HG02884 (cell line): ENCODE data around the gene STK16.
"Not testable (repeated sequence)": the region's sequence is repeated elsewhere in the genome, so short reads cannot be mapped to it uniquely, and the experiment has no call there.

Experiments used
- ATAC-seq: cut with Tn5 transposase; IDR thresholded peaks from one replicate; pipeline ENCODE4 v1.9.1; 2021; ENCODE audit warnings: mild to moderate bottlenecking, moderate library complexity; ENCODE audit not compliant: unreplicated experiment

Gene STK16

DNA sequence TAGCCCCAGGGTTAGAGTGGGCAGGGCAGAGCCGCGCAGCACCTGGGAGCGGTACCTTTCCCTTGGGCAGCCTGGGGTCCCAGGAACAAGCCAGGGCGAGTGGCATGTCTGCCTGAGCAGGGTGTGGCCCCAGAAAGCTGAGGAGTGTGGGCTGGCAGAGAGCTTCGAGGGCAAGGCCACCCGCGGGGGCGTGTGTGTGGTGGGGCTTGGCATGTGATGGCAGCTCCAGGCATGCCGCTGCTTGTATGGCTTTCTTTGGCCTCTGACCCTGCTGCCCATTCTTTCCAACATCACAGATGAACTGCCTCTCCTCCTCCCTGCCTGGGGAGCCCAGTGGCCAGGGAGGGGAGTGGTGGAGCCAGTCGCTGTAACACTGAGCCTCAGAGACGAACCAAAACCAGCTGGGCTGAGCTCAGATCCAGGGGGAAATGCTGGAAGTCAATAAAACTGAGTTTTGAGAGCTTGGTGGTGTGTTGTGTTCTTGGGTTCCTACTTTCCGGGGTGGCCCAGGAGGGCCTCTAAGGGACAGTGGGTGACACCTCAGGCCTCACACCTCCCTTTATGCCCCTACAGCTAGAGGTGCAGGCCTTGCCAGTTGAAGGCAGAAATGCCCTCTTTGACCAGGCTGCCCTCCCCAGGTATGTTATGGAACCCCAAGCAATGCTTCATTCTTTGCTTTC lies 41.3 kb downstream of the STK16 start:
- ATAC-seq = no peak

GRCh38 chr2:219287116-219287440 lies 41.8 kb downstream of the STK16 start:
- ATAC-seq = not testable (repeated sequence)

GRCh38 chr2:219287580-219288265 lies 42.4 kb downstream of the STK16 start:
- no peak for ATAC-seq

GRCh38 chr2:219289195-219289536 lies 43.9 kb downstream of the STK16 start:
- ATAC-seq = no peak

- no peak for ATAC-seq
These were observed 44.5 kb downstream of the STK16 start for GRCh38 chr2:219289537-219290361.

DNA sequence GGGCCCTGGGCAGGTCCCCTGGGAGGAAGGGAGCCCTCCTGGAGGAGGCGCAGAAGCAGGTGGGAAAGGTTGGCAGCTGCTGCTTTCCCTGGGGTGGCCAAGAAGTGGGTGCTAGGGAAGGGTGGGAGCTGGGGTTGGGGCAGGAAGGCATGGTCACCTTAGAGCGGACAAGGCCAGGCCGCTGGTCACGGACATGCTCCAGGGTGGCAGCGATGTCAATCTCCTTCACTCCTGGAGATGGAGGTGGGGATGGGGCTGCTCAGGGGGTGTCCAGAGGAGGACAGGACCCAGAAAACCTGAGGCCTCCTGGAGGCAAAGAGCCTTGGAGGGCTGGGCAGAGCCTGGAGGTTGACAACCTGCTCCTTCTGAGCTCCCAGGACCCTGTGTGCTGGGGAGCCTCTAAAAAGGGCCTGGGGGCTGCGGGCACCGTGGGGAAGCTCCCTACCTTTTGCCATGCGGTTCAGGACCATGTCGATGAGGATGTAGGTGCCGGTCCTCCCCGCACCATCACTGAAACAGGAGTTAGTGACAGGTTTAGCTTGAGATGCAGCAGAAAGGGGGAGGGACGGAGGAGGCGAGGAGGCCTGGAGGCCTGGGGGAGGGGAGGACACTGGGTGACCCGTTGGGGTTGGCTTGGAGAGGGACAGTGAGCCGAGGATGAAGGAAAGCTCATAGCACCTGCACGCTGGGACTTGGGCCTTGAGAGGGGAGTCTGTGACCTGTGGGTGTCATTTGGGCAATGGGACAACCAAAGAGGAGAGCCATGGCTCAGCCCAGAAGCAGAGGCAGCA lies 45.3 kb downstream of the STK16 start:
- ATAC-seq = no peak

DNA sequence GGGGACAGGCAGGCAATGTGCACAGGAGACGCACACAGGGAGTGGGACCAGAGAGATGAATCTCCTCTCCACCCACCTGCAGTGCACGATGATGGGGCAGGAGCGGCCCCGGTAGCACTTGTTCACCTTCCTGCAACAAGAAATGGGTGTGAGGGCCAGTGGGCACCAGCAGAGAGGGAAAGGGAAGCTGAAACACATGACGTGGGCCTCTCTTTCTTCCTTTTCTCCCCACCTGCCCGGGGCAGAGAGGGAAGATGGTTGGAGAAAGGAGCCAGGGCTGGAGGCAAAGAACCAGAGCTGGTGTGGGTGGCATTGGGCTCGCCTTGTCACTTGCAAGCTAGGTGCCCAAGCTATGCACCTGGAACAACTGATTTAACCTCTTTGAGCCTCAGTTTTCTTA lies 46.1 kb downstream of the STK16 start:
- no peak for ATAC-seq

- no peak for ATAC-seq
These were observed 46.7 kb downstream of the STK16 start for GRCh38 chr2:219291910-219292490.

DNA sequence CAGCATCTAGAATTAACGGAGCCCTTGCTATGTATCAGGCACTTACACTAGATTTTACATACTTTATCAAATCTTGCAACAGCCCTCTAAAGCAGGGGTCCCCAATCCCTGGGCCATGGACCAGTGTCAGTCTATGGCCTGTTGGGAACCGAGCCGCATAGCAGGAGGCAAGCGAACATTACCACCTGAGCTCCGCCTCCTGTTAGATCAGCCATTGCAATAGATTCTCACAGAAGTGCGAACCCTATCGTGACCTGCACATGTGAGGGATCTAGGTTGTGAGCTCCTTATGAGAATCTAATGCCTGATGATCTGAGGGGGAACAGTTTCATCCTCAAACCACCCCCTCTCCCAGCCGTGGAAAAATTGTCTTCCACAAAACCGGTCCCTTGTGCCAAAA lies 47.3 kb downstream of the STK16 start:
- no peak for ATAC-seq

DNA sequence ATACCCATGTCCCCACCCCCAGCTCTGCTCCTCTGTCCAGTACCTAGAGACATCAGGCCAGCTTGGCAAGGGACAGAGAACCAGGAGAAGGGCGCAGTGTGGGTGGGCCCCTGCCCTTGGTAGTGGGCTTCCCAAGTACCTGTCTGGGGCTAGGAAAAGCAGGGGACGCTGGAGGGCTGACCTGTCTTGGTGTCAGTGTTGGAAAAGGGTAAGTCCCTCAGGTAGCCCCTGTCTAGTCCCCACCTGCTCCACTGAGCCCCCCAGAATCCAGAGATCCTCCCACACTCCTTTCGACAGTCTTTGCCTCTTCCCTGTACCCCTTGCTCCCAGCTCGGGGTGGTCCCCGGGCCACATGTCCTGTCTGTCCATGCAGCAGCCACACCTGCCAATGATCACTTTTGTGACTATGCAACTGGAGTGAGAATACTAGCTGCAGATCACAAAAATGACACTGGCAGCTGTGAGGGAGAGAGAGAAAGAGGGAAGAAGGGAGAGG lies 48.5 kb downstream of the STK16 start:
- ATAC-seq = no peak

DNA sequence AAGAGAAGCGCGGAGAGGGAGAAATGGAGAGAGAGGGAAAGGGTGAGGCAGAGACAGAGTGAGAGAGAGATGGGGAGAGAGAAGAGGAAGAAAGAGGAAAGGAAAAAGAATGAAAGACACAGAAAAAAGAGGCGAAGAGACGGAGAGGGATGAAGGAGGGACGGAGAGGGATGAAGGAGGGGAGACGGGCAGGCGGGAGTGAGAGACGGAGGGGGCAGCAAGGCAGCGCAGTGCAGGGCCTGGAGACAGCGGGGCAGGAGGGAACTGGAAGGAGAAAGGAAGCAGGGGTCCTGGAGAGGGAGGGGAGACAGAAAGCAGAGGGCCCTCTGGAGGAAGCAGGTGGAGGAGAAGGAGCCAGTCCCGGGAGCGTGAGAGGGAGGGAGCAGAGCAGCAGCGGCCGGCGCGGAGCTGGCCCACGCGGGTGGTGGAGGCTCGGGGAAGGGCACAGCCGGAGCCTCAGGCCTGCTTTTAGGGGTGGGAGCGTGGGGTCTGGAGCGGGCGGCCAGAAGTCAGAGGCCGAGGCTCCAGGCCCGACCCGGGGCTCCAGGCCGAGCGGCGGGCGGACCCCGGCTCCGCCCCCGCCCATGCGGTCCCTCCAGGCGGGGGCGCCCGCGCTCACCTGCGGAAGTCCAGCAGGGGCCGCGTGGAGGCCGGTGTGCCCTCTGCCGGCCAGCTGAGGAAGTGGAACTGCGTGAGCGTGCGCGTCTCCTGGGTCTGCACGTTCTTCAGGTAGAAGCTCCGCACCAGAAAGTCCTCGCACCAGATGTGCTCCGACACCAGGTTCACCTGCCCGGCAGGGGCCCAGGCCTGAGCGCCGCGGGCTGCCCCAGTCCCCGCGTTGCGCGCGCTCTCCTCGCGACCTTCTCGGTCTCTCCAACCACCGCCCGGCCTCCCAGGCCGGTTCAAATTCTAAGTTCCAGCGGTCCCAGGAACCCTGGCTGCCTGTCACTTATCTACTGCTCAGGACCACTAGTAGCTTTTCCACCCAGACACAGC lies 49.4 kb downstream of the STK16 start:
- ATAC-seq = peak; percentile 87

DNA sequence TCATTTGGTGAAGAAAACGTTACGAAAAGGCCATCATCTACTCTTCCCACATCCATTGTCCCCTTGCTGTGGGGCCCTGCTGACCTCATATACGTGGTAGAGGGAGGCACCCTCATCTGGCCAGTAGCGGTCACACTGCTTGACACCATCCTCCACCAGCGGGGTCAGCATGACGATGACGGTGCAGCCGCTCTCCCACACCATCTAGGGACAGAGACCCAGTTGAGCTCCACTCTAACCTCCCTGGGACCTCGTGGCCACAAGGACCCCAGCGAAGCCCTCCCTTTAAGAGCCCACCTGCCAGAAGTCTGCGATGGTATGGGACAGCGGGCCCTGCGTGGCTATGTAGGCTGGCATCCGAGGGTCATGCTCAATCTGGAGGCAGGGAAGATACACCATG lies 50.9 kb downstream of the STK16 start:
- no peak for ATAC-seq

- ATAC-seq = no peak
These were observed 51.5 kb downstream of the STK16 start for GRCh38 chr2:219296631-219297391.

- no peak for ATAC-seq
These were observed 52.6 kb downstream of the STK16 start for GRCh38 chr2:219297766-219298456.

GRCh38 chr2:219298759-219299371 lies 53.6 kb downstream of the STK16 start:
- peak; percentile 45 for ATAC-seq

DNA sequence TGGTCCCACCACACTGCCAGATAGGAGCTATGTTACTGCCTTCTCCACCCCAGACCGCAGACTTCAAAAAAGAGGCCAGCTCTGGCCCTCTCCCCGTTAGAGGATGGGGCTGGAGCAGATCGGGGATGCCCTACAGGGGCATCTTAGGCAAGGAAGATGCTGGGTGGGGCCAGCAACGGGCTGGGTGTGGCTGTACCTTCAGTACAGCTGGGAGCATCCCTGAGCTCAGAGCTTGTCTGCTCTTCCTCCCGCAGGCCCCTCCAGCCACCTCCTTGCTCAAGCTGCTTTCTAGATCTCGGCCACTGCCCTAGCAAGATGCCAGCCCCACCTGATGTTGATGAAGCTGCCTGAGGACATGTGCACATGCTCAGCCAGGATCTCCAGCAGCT lies 54.1 kb downstream of the STK16 start:
- no peak for ATAC-seq
